Fibroblast of skin of right quadriceps (primary cell): ENCODE results near the gene ACTG1.
A peak's percentile ranks its signal among the peaks of the same experiment; 100 is the strongest.

Source experiments
- DNase-seq: peaks from one replicate; pipeline ENCODE4 v3.0.0-alpha.2; 2013

ACTG1 gene

GRCh38 chr17:81512562-81513371 lies at the start of gene ACTG1:
Gene ACTG1, minus strand, starts transcription at chr17:81512799. Its CDS starts 445 bp downstream, at chr17:81512354.
- DNase-seq, result peak; percentile 96

- DNase-seq, result no peak
Observed at GRCh38 chr17:81561494-81561885, 48.9 kb upstream of the ACTG1 start.

- DNase-seq, result no peak
Observed at GRCh38 chr17:81558941-81559806, 46.6 kb upstream of the ACTG1 start.

GRCh38 chr17:81558115-81558468 lies 45.5 kb upstream of the ACTG1 start:
- no peak for DNase-seq

- no peak for DNase-seq
Observed at GRCh38 chr17:81557276-81558114, 44.9 kb upstream of the ACTG1 start.

- no peak for DNase-seq
Observed at GRCh38 chr17:81556863-81557262, 44.3 kb upstream of the ACTG1 start.

GRCh38 chr17:81556175-81556691 lies 43.6 kb upstream of the ACTG1 start:
- no peak for DNase-seq

GRCh38 chr17:81553616-81554181 lies 41.1 kb upstream of the ACTG1 start:
- DNase-seq, result peak; percentile 96

- peak; percentile 68 for DNase-seq
Observed at GRCh38 chr17:81553018-81553615, 40.5 kb upstream of the ACTG1 start.

- DNase-seq, result peak; percentile 77
Observed at GRCh38 chr17:81552244-81553017, 39.8 kb upstream of the ACTG1 start, which contains the start of gene FAAP100. Gene FAAP100, minus strand, starts transcription at chr17:81552353. Its CDS starts 23 bp downstream, at chr17:81552330.

- no peak for DNase-seq
Observed at GRCh38 chr17:81551458-81552243, 39.1 kb upstream of the ACTG1 start.

GRCh38 chr17:81550830-81551457 lies 38.3 kb upstream of the ACTG1 start:
- DNase-seq, result no peak

GRCh38 chr17:81550285-81550684 lies 37.7 kb upstream of the ACTG1 start:
- no peak for DNase-seq

GRCh38 chr17:81549826-81550225 lies 37.2 kb upstream of the ACTG1 start:
- no peak for DNase-seq

- DNase-seq, result no peak
Observed at GRCh38 chr17:81549031-81549557, 36.5 kb upstream of the ACTG1 start.

- DNase-seq, result no peak
Observed at GRCh38 chr17:81547614-81547982, 35.0 kb upstream of the ACTG1 start.

- DNase-seq, result no peak
Observed at GRCh38 chr17:81546906-81547613, 34.5 kb upstream of the ACTG1 start.

- no peak for DNase-seq
Observed at GRCh38 chr17:81545160-81545949, 32.8 kb upstream of the ACTG1 start.
